Activated naive CD8-positive, alpha-beta T cell treated with anti-CD3 and anti-CD28 coated beads, Interleukin-2, amount 10 ng/mL, durations not matched to agents 7 days and 5 days (primary cell): ENCODE results near the gene WWC1. TPM values are rescaled to one million over a fixed set of nuclear protein-coding genes. Genes with fewer than 3 reads are reported as not detected.

Experiments used
- ATAC-seq: fragments of 150-1000 bp; cut with Tn5 transposase; one replicate; pipeline ENCODE4 v1.10.0; 2021; ENCODE audit warnings: low read depth, moderate library complexity
- POLR2A ChIA-PET: fragments of 350-600 bp; sonication (Branson Sonifier 250); formaldehyde crosslinking; loops from one replicate; lab custom pipeline; 2021; ENCODE audit warnings: antibody characterized with exemption; lab: Charles Lee
- DNase-seq: peaks from one replicate; pipeline ENCODE4 v3.0.0; 2021
- H3K27ac Mint-ChIP-seq: one replicate; pipeline ENCODE4 v1.8.0; 2022; ENCODE audit warnings: mild to moderate bottlenecking, mixed read lengths
- H3K27me3 Mint-ChIP-seq: one replicate; pipeline ENCODE4 v1.8.0; 2022; ENCODE audit warnings: mild to moderate bottlenecking, moderate library complexity, mixed read lengths
- H3K36me3 Mint-ChIP-seq: one replicate; pipeline ENCODE4 v1.8.0; 2021; ENCODE audit warnings: mild to moderate bottlenecking, mixed read lengths
- H3K4me1 Mint-ChIP-seq: one replicate; pipeline ENCODE4 v1.8.0; 2021; ENCODE audit warnings: mixed read lengths
- H3K4me3 Mint-ChIP-seq: one replicate; pipeline ENCODE4 v1.8.0; 2022; ENCODE audit warnings: mild to moderate bottlenecking, moderate library complexity, mixed read lengths
- H3K9me3 Mint-ChIP-seq: one replicate; pipeline ENCODE4 v1.8.0; 2021; ENCODE audit warnings: mixed read lengths
- total RNA-seq, 2 experiments: library from RNA; stranded (reverse); gene quantifications; one replicate each; pipeline ENCODE4 v1.2.3, GENCODE V29; 2021

WWC1 gene
- total RNA-seq, 2 experiments from 2014 or later: 0.22 to 0.82 TPM

- POLR2A ChIA-PET: no interaction called here
- H3K36me3 Mint-ChIP-seq: no peaks in the 10 kb centered on the region
- H3K4me1 Mint-ChIP-seq: peaks cover 5% of the 10 kb centered on the region
- H3K4me3 Mint-ChIP-seq: no peak overlapping the region
- H3K27me3 Mint-ChIP-seq: peaks cover 47% of the 10 kb centered on the region
- DNase-seq (no peak), ATAC-seq (no peak)
- no peaks in the 10 kb centered on the region for H3K9me3 Mint-ChIP-seq
- no peak overlapping the region for H3K27ac Mint-ChIP-seq
Observed at GRCh38 chr5:168292786-168293696, 1.6 kb downstream of the WWC1 start.

- Mint-ChIP-seq H3K36me3 (no peaks in the 10 kb centered on the region), H3K4me1 (peaks cover 3% of the 10 kb centered on the region), H3K9me3 (no peaks in the 10 kb centered on the region), H3K27me3 (peaks cover 30% of the 10 kb centered on the region), H3K4me3 (no peak overlapping the region), H3K27ac (no peak overlapping the region)
- ATAC-seq (no peak), DNase-seq (no peak)
- POLR2A ChIA-PET: no interaction called here
Observed at GRCh38 chr5:168295574-168296201, 4.2 kb downstream of the WWC1 start.

GRCh38 chr5:168296682-168297081 is 5.2 kb downstream of the WWC1 start:
- no peaks in the 10 kb centered on the region for H3K36me3 Mint-ChIP-seq
- H3K9me3 Mint-ChIP-seq: no peaks in the 10 kb centered on the region
- DNase-seq (no peak), ATAC-seq (no peak)
- POLR2A ChIA-PET: no interaction called here
- H3K27me3 Mint-ChIP-seq: peaks cover 23% of the 10 kb centered on the region
- H3K4me3 Mint-ChIP-seq: no peak overlapping the region
- no peak overlapping the region for H3K27ac Mint-ChIP-seq
- H3K4me1 Mint-ChIP-seq: no peaks in the 10 kb centered on the region

- Mint-ChIP-seq H3K4me1 (no peaks in the 10 kb centered on the region), H3K9me3 (no peaks in the 10 kb centered on the region), H3K4me3 (no peak overlapping the region), H3K27me3 (peaks cover 9% of the 10 kb centered on the region), H3K36me3 (no peaks in the 10 kb centered on the region), H3K27ac (no peak overlapping the region)
- POLR2A ChIA-PET: no interaction called here
- DNase-seq (no peak), ATAC-seq (no peak)
Observed at GRCh38 chr5:168298949-168299348, 7.5 kb downstream of the WWC1 start.

- no peak for ATAC-seq
- H3K27ac Mint-ChIP-seq: no peak overlapping the region
- no peaks in the 10 kb centered on the region for H3K9me3 Mint-ChIP-seq
- no peaks in the 10 kb centered on the region for H3K4me1 Mint-ChIP-seq
- no peak overlapping the region for H3K4me3 Mint-ChIP-seq
- H3K36me3 Mint-ChIP-seq: no peaks in the 10 kb centered on the region
- POLR2A ChIA-PET: no interaction called here
- DNase-seq: no peak
- H3K27me3 Mint-ChIP-seq: peaks cover 6% of the 10 kb centered on the region
Observed at GRCh38 chr5:168299372-168299771, 7.9 kb downstream of the WWC1 start.

- no peak for ATAC-seq
- Mint-ChIP-seq H3K4me3 (no peak overlapping the region), H3K4me1 (no peaks in the 10 kb centered on the region), H3K9me3 (no peaks in the 10 kb centered on the region), H3K27me3 (peaks cover 3% of the 10 kb centered on the region), H3K36me3 (no peaks in the 10 kb centered on the region), H3K27ac (no peak overlapping the region)
- no peak for DNase-seq
- POLR2A ChIA-PET: no interaction called here
Observed at GRCh38 chr5:168300326-168301182, 9.1 kb downstream of the WWC1 start.

GRCh38 chr5:168301593-168302390 is 10.3 kb downstream of the WWC1 start:
- DNase-seq: no peak

GRCh38 chr5:168302785-168303184 is 11.3 kb downstream of the WWC1 start:
- Mint-ChIP-seq H3K4me3 (no peak overlapping the region), H3K27ac (no peak overlapping the region), H3K9me3 (no peaks in the 10 kb centered on the region), H3K4me1 (no peaks in the 10 kb centered on the region), H3K27me3 (peaks cover 9% of the 10 kb centered on the region), H3K36me3 (no peaks in the 10 kb centered on the region)
- POLR2A ChIA-PET: no interaction called here
- ATAC-seq (no peak), DNase-seq (no peak)

More at GRCh38 chr5:168301593-168302390, 10.3 kb downstream of the WWC1 start:
- peaks cover 6% of the 10 kb centered on the region for H3K27me3 Mint-ChIP-seq
- H3K36me3 Mint-ChIP-seq: no peaks in the 10 kb centered on the region
- H3K4me1 Mint-ChIP-seq: no peaks in the 10 kb centered on the region
- POLR2A ChIA-PET: no interaction called here
- no peak overlapping the region for H3K27ac Mint-ChIP-seq
- no peak overlapping the region for H3K4me3 Mint-ChIP-seq
- ATAC-seq: no peak
- no peaks in the 10 kb centered on the region for H3K9me3 Mint-ChIP-seq

GRCh38 chr5:168303393-168304025 is 12.1 kb downstream of the WWC1 start:
- Mint-ChIP-seq H3K36me3 (no peaks in the 10 kb centered on the region), H3K4me3 (no peak overlapping the region), H3K27me3 (peaks cover 9% of the 10 kb centered on the region), H3K4me1 (no peaks in the 10 kb centered on the region), H3K27ac (no peak overlapping the region), H3K9me3 (no peaks in the 10 kb centered on the region)
- DNase-seq (no peak), ATAC-seq (no peak)
- POLR2A ChIA-PET: no interaction called here

GRCh38 chr5:168304349-168304748 is 12.9 kb downstream of the WWC1 start:
- H3K36me3 Mint-ChIP-seq: no peaks in the 10 kb centered on the region
- DNase-seq: no peak
- ATAC-seq: no peak
- H3K27ac Mint-ChIP-seq: no peak overlapping the region
- no peaks in the 10 kb centered on the region for H3K4me1 Mint-ChIP-seq
- H3K9me3 Mint-ChIP-seq: no peaks in the 10 kb centered on the region
- POLR2A ChIA-PET: no interaction called here
- H3K27me3 Mint-ChIP-seq: peaks cover 9% of the 10 kb centered on the region
- H3K4me3 Mint-ChIP-seq: no peak overlapping the region

GRCh38 chr5:168305281-168305680 is 13.8 kb downstream of the WWC1 start:
- Mint-ChIP-seq H3K36me3 (no peaks in the 10 kb centered on the region), H3K4me1 (no peaks in the 10 kb centered on the region), H3K4me3 (no peak overlapping the region), H3K27me3 (peaks cover 11% of the 10 kb centered on the region), H3K9me3 (no peaks in the 10 kb centered on the region), H3K27ac (no peak overlapping the region)
- DNase-seq (no peak), ATAC-seq (no peak)
- POLR2A ChIA-PET: no interaction called here

- Mint-ChIP-seq H3K27ac (no peak overlapping the region), H3K27me3 (peaks cover 13% of the 10 kb centered on the region), H3K36me3 (no peaks in the 10 kb centered on the region), H3K4me1 (no peaks in the 10 kb centered on the region), H3K9me3 (no peaks in the 10 kb centered on the region), H3K4me3 (no peak overlapping the region)
- ATAC-seq (no peak), DNase-seq (no peak)
- POLR2A ChIA-PET: no interaction called here
Observed at GRCh38 chr5:168307022-168307421, 15.6 kb downstream of the WWC1 start.
